DMS153 treated with DMSO at 0.1 percent for 48 hours (cell line): ENCODE measurements around the gene TCEAL5.
"Not testable (repeated sequence)": the region's sequence is repeated elsewhere in the genome, so short reads cannot be mapped to it uniquely, and the experiment has no call there.

ENCODE experiments used
- DNase-seq: peaks from one replicate; lab custom pipeline; 2025; ENCODE audit not compliant: unreplicated experiment; lab: John Stamatoyannopoulos, UW

Gene TCEAL5

GRCh38 chrX:103235608-103236007, 40.9 kb downstream of the TCEAL5 start:
- not testable (repeated sequence) for DNase-seq

GRCh38 chrX:103234869-103235268, 41.7 kb downstream of the TCEAL5 start:
- no peak for DNase-seq

GRCh38 chrX:103233263-103233662, 43.3 kb downstream of the TCEAL5 start:
- DNase-seq: no peak

- DNase-seq: not testable (repeated sequence)
These were observed 50.6 kb downstream of the TCEAL5 start for GRCh38 chrX:103225918-103226317.
